GM12875 (cell line): ENCODE results near the gene CST5.

Experiments
- H3K4me3 ChIP-seq: one replicate; pipeline ENCODE4 v1.5.1; 2011; ENCODE audit warnings: low read depth, low read length, control low read depth
- TF ChIP-seq, protein P1 (sequence below): IDR thresholded peaks from 2 replicates; pipeline ENCODE4 v1.5.1; 2011; ENCODE audit warnings: low read depth, mild to moderate bottlenecking, control low read depth, inconsistent platforms, low read length, moderate library complexity, borderline replicate concordance; ENCODE audit not compliant: insufficient read depth

CST5 gene

GRCh38 chr20:23877524-23877923 lies 2.0 kb downstream of the CST5 start:
- TF ChIP-seq, protein P1, sequence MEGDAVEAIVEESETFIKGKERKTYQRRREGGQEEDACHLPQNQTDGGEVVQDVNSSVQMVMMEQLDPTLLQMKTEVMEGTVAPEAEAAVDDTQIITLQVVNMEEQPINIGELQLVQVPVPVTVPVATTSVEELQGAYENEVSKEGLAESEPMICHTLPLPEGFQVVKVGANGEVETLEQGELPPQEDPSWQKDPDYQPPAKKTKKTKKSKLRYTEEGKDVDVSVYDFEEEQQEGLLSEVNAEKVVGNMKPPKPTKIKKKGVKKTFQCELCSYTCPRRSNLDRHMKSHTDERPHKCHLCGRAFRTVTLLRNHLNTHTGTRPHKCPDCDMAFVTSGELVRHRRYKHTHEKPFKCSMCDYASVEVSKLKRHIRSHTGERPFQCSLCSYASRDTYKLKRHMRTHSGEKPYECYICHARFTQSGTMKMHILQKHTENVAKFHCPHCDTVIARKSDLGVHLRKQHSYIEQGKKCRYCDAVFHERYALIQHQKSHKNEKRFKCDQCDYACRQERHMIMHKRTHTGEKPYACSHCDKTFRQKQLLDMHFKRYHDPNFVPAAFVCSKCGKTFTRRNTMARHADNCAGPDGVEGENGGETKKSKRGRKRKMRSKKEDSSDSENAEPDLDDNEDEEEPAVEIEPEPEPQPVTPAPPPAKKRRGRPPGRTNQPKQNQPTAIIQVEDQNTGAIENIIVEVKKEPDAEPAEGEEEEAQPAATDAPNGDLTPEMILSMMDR, result no peak
- no peak overlapping the region for H3K4me3 ChIP-seq

- TF ChIP-seq, protein P1, result no peak
- no peak overlapping the region for H3K4me3 ChIP-seq
Measured at GRCh38 chr20:23875606-23876237, 3.8 kb downstream of the CST5 start.

- no peak overlapping the region for H3K4me3 ChIP-seq
- TF ChIP-seq, protein P1, result no peak
Measured at GRCh38 chr20:23874747-23875146, 4.8 kb downstream of the CST5 start.

- TF ChIP-seq, protein P1, result no peak
- no peak overlapping the region for H3K4me3 ChIP-seq
Measured at GRCh38 chr20:23873370-23874015, 6.1 kb downstream of the CST5 start.

DNA sequence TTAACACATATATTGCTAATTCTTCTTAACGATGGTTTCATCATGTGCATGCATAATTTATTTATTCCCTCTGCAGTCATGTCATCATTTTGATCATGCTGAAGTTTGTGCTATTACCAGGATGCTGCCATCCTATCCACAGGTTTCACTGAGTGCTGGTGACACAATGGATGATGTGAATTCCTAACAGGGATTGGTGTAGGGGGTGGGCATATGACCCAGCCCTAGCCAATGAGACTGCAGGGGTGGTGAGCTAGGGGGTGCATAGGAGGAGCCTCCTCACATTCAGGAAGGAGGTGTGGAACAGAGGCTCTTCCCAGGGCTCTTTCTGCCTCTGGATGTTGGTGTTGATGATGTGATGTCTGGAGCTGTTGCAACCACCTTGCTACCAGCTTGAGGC lies 7.5 kb downstream of the CST5 start:
- no peak overlapping the region for H3K4me3 ChIP-seq
- TF ChIP-seq, protein P1, result no peak

GRCh38 chr20:23870461-23870860 lies 9.1 kb downstream of the CST5 start:
- no peak overlapping the region for H3K4me3 ChIP-seq
- TF ChIP-seq, protein P1, result no peak

GRCh38 chr20:23869520-23869919 lies 10.0 kb downstream of the CST5 start:
- TF ChIP-seq, protein P1, result no peak
- no peak overlapping the region for H3K4me3 ChIP-seq
